GM12864 (cell line): ENCODE measurements around the gene P2RX7.
"Not testable (repeated sequence)": the region's sequence is repeated elsewhere in the genome, so short reads cannot be mapped to it uniquely, and the experiment has no call there.

Source experiments
- DNase-seq: peaks from one replicate; pipeline ENCODE4 v3.0.0-alpha.2; 2011; ENCODE audit warnings: low read depth
- H3K4me3 ChIP-seq: 2 replicates; pipeline ENCODE4 v1.5.1; 2011; ENCODE audit warnings: mild to moderate bottlenecking, low read depth, low read length, control low read depth
- TF ChIP-seq, protein P1 (sequence below): IDR thresholded peaks from 2 replicates; pipeline ENCODE4 v1.5.1; 2011; ENCODE audit warnings: low read depth, mild to moderate bottlenecking, moderate library complexity, low read length, control low read depth, inconsistent platforms; ENCODE audit errors: missing control alignments

The P2RX7 gene

GRCh38 chr12:121162384-121162783, 29.7 kb downstream of the P2RX7 start:
- TF ChIP-seq, protein P1, sequence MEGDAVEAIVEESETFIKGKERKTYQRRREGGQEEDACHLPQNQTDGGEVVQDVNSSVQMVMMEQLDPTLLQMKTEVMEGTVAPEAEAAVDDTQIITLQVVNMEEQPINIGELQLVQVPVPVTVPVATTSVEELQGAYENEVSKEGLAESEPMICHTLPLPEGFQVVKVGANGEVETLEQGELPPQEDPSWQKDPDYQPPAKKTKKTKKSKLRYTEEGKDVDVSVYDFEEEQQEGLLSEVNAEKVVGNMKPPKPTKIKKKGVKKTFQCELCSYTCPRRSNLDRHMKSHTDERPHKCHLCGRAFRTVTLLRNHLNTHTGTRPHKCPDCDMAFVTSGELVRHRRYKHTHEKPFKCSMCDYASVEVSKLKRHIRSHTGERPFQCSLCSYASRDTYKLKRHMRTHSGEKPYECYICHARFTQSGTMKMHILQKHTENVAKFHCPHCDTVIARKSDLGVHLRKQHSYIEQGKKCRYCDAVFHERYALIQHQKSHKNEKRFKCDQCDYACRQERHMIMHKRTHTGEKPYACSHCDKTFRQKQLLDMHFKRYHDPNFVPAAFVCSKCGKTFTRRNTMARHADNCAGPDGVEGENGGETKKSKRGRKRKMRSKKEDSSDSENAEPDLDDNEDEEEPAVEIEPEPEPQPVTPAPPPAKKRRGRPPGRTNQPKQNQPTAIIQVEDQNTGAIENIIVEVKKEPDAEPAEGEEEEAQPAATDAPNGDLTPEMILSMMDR = no peak
- H3K4me3 ChIP-seq = no peak overlapping the region
- no peak for DNase-seq

DNA sequence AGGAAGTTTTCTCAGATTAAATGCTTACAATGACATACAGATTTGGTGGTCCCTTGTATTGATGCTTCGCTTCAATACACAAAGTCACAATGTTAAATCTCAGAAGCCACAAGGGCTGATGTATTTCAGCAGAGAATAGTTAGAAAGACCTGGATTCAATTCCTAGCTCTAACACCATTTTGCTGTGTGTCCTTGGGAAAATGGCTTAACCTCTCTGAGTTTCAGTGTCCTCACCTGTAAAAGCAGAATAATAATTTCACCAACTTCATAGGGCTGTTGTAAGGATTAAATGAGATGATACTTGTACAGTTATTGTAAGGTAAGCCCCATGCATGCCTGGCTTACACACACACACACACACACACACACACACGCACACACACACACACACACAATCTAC, 30.3 kb downstream of the P2RX7 start:
- H3K4me3 ChIP-seq = no peak overlapping the region
- TF ChIP-seq, protein P1 = no peak
- no peak for DNase-seq

- not testable (repeated sequence) for H3K4me3 ChIP-seq, DNase-seq
Measured at GRCh38 chr12:121164839-121165238, 32.2 kb downstream of the P2RX7 start.

DNA sequence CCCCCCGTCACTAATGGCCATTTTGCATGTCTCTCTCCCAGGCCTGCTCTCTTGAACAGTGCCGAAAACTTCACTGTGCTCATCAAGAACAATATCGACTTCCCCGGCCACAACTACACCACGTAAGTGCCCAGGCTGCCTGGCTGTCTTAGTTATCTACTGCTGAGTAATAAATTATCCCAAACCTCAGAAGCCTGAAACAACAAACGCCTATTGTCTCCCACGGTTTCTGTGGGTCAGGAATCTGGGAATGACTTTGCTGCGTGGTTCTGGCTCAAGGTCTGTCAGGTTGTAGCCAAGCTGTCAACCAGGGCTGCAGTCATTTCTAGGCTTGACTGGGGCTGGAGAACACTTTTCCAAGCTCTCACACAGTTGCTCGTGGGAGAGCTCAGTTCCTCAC, 32.6 kb downstream of the P2RX7 start:
- TF ChIP-seq, protein P1 = no peak

GRCh38 chr12:121166356-121166755, 33.7 kb downstream of the P2RX7 start:
- no peak for DNase-seq
- TF ChIP-seq, protein P1 = no peak

More for the DNA sequence above, 32.6 kb downstream of the P2RX7 start:
- H3K4me3 ChIP-seq = no peak overlapping the region
- DNase-seq = no peak

GRCh38 chr12:121167232-121167820, 34.6 kb downstream of the P2RX7 start:
- H3K4me3 ChIP-seq = no peak overlapping the region
- DNase-seq = no peak
- TF ChIP-seq, protein P1 = no peak

More at GRCh38 chr12:121166356-121166755, 33.7 kb downstream of the P2RX7 start:
- H3K4me3 ChIP-seq = no peak overlapping the region

DNA sequence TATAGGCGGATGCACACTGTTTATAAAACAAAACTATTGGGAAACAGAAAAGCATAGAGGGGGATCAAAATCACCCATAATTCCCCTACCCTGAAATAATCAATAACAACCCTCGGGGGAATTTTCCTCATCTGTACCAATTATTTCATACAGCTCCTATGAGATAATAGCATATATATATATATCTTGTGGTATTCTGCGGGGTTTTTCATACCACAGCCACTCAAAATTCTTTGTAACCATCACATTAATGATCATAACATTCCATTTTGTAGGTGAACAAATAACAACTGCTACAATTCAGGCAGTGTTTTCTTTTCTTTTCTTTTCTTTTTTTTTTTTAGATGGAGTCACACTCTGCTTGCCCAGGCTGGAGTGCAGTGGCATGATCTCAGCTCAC, 35.3 kb downstream of the P2RX7 start:
- no peak for DNase-seq
- no peak overlapping the region for H3K4me3 ChIP-seq
- TF ChIP-seq, protein P1 = no peak
